Measurements from ENCODE around the gene DNPH1. TPM values are rescaled to one million over a fixed set of nuclear protein-coding genes. Genes with fewer than 3 reads are reported as not detected.

Gene DNPH1
- total RNA-seq, 4 donors from 2014 or later, result 23.4 to 68.4 (median 33.2) TPM

DNA sequence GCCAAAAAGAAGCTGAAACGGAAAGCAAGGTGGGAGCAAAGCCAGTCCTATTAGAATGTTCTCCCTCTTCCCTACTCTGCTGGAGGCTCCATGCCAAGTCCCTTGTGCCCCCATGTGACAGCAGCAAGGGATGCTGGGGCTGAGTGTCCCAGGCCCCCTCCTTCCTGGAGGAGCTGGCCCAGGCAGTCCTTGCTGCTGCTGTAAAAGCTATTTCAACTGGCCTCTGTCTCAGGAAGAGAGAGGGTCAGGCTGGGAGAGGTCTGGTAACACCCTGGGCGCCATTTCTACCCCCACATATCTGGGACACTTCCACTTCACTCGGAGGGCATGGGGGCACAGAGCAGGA, 39.0 kb upstream of the DNPH1 start:
- intact Hi-C loops (cut with DNase I; ENCODE audit: low total_unique reads), result no loop called here
- Histone ChIP-seq H3K4me3 (no peak overlapping the region), H3K36me3 (no peaks in the 10 kb centered on the region), H3K27me3 (no peaks in the 10 kb centered on the region), H3K9me3 (no peaks in the 10 kb centered on the region), H3K27ac (peak overlapping the region; percentile 11 to 50), H3K4me1 (peaks cover 0 to 6% of the 10 kb centered on the region in 2 donors)
- DNase-seq, result no peak
- TF ChIP-seq, protein P1, sequence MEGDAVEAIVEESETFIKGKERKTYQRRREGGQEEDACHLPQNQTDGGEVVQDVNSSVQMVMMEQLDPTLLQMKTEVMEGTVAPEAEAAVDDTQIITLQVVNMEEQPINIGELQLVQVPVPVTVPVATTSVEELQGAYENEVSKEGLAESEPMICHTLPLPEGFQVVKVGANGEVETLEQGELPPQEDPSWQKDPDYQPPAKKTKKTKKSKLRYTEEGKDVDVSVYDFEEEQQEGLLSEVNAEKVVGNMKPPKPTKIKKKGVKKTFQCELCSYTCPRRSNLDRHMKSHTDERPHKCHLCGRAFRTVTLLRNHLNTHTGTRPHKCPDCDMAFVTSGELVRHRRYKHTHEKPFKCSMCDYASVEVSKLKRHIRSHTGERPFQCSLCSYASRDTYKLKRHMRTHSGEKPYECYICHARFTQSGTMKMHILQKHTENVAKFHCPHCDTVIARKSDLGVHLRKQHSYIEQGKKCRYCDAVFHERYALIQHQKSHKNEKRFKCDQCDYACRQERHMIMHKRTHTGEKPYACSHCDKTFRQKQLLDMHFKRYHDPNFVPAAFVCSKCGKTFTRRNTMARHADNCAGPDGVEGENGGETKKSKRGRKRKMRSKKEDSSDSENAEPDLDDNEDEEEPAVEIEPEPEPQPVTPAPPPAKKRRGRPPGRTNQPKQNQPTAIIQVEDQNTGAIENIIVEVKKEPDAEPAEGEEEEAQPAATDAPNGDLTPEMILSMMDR (IDR thresholded peaks at IDR 0.05), result no peak
- TF ChIP-seq POLR2A (IDR thresholded peaks at IDR 0.05), result no peak

DNA sequence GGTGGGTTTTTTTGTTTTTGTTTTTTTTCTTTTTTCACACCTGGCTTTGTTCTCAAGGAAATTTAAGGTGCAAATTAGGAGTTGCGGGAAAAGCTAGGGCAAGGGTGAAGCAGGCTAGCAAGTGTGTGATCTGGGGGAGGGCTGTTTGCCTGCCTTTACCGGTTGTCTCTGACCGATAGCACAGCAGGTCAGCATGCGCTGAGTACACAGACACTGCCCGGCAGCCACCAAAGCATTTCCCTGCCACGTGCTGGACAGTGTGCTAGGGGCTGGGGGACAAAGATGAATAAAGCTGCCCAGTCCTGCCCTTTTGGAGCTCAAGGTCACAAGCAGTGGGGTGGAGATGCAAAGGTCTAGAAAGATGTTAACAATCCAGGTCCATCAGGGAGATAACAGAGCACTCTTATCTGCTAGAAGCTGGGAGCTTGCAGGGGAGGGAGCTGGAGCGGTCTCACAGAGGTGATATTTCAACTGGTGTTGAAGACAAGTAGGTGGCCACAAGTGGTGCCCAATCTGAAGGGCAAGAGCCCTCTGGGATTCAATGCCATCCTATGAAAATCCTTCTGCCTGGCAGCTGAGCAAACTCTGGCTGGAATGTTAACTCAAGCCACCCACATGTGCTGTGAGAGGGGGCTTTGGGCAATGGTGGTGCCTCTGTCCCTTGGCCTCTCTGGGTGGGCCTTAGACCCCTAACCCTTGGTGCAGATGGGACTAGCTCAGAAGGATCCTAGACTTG, 38.5 kb upstream of the DNPH1 start:
- Histone ChIP-seq H3K9me3 (no peaks in the 10 kb centered on the region), H3K36me3 (no peaks in the 10 kb centered on the region), H3K4me1 (peaks cover 0 to 6% of the 10 kb centered on the region in 2 donors), H3K27ac (peak overlapping the region in 1 of 2 donors; percentile 50), H3K27me3 (no peaks in the 10 kb centered on the region), H3K4me3 (no peak overlapping the region)
- intact Hi-C loops (cut with DNase I; ENCODE audit: low total_unique reads), result no loop called here
- no peak for DNase-seq
- TF ChIP-seq, protein P1 (IDR thresholded peaks at IDR 0.05), result no peak
- TF ChIP-seq POLR2A (IDR thresholded peaks at IDR 0.05), result no peak

DNA sequence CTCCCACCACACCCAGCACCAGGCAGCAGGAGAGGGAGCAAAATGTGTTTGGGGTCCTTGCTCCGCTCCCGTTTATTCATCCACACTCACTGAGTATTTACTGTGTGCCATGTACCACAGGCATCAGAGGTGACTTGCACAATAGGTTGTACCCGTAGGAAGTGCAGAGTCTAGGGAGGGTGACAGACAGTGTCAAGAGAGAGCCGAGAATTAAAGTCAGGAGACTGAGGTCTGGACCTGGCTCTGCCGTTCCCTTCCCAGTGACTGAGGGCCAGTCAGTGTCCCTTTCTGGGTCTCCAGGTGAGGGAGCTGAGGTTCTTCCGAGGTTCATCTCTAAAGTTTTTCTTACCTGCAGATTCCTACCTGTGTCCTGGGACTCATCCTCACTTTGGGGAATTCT, 36.3 kb upstream of the DNPH1 start:
- DNase-seq, result no peak
- Histone ChIP-seq H3K9me3 (no peaks in the 10 kb centered on the region), H3K4me3 (no peak overlapping the region), H3K4me1 (peaks cover 0 to 6% of the 10 kb centered on the region in 2 donors), H3K27me3 (no peaks in the 10 kb centered on the region), H3K36me3 (no peaks in the 10 kb centered on the region), H3K27ac (no peak overlapping the region)
- TF ChIP-seq, protein P1 (IDR thresholded peaks at IDR 0.05), result no peak
- TF ChIP-seq POLR2A (IDR thresholded peaks at IDR 0.05), result no peak
- intact Hi-C loops (cut with DNase I; ENCODE audit: low total_unique reads), result no loop called here

DNA sequence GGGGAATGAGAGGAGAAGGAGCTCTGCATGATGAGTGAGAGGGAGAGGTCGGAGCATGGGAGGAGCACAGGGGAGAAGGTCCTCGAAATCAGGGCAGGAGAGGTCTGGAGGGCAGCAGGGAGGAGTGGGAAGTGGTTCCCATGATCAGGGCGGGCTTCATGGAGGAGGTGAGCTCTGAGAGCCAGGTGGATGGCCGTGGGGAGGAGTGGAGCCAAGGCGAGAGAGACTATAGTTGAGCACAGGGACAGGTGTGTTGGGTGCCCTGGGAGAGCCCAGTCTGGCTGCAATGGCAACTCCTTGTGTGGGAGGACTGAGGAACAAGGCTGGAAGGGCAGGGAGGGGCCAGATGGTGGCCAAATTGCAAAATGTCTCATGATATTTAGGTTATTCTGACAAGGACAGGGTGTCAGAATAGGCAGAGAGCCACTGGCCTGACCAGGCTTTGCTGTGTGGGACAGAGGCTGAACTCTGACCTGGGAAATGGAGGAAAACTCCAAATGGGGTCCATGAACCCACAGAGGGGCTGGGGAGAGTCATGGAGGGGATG, 35.4 kb upstream of the DNPH1 start:
- intact Hi-C loops (cut with DNase I; ENCODE audit: low total_unique reads), result no loop called here
- Histone ChIP-seq H3K4me1 (peaks cover 0 to 6% of the 10 kb centered on the region in 2 donors), H3K27ac (no peak overlapping the region), H3K4me3 (no peak overlapping the region), H3K27me3 (no peaks in the 10 kb centered on the region), H3K36me3 (no peaks in the 10 kb centered on the region), H3K9me3 (no peaks in the 10 kb centered on the region)
- TF ChIP-seq, protein P1 (IDR thresholded peaks at IDR 0.05), result no peak
- no peak for TF ChIP-seq POLR2A (IDR thresholded peaks at IDR 0.05)
- no peak for DNase-seq

DNA sequence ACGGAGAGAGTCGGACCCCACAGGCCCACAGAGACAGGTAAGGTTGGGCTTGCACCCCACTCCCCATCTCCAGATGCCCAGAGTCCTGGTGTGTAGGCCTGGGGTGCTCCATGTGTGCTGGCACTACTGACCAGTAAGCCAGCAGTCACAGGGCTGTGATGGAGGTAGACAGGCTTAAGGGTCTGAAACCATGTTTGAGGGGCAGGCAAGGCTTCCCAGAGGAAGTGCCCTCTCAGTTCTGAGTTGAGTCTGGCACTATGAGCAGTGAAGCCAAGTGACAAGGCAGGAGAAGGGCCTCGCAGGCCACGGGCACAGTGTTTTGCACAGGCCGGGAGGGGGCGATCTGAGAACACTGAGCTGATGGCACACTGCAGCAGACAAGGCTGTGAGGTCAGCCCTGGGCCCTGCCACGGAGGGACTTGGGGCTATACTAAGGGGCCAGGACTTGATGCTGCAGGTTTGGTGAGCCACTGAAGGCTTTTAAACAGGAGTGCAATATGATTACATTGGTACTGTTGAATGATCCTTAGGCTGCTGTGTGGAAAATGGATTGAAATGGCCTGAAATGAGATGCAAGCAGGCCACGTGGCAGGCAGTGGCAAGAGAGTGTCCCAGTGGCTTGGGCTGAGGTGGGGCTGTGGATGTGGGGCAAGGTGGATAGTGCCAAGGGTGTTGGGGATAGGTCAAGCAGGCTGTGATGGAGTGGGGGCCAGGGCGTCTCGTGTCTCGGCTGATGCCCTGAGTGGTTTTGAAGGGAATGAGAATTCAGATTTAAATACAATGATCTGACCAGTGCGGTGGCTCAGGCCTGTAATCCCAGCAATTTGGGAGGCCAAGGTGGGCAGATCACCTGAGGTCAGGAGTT, 34.3 kb upstream of the DNPH1 start:
- no peak for TF ChIP-seq POLR2A (IDR thresholded peaks at IDR 0.05)
- TF ChIP-seq, protein P1 (IDR thresholded peaks at IDR 0.05), result peak; percentile 34 to 64 (median 58)
- peak; percentile 40 to 46 for DNase-seq
- H3K27ac ChIP-seq, result no peak overlapping the region
- intact Hi-C loops (cut with DNase I; ENCODE audit: low total_unique reads), result no loop called here
- no peak overlapping the region for H3K4me3 ChIP-seq
- no peaks in the 10 kb centered on the region for H3K9me3 ChIP-seq
- H3K36me3 ChIP-seq, result no peaks in the 10 kb centered on the region
- no peaks in the 10 kb centered on the region for H3K4me1 ChIP-seq
- no peaks in the 10 kb centered on the region for H3K27me3 ChIP-seq

Measured in uterus (tissue), 4 donors.